WTC11 (cell line): Measurements from ENCODE around the gene RAB17. TPM values are rescaled to one million over a fixed set of nuclear protein-coding genes. Genes with fewer than 3 reads are reported as not detected.

Source experiments
- AR ChIP-seq: fragments of 250-450 bp; sonication (Bioruptor Pico); IDR thresholded peaks from 2 replicates; pipeline ENCODE4 v1.9.0; 2021; ENCODE audit warnings: mild to moderate bottlenecking
- ARID4B ChIP-seq: sonication (generic); formaldehyde crosslinking; IDR thresholded peaks from 2 replicates; pipeline ENCODE4 v1.8.0; 2023; ENCODE audit warnings: missing genetic modification reagents, mild to moderate bottlenecking, borderline replicate concordance
- CBFB ChIP-seq: sonication (generic); formaldehyde crosslinking; IDR thresholded peaks from 2 replicates; pipeline ENCODE4 v1.8.1; 2022; ENCODE audit warnings: mild to moderate bottlenecking, low read depth, missing genetic modification reagents
- CREB1 ChIP-seq: sonication (generic); formaldehyde crosslinking; IDR thresholded peaks from 2 replicates; pipeline ENCODE4 v1.8.0; 2023; ENCODE audit warnings: mild to moderate bottlenecking, missing genetic modification reagents
- ERG ChIP-seq: fragments of 250-450 bp; sonication (Bioruptor Pico); IDR thresholded peaks from 2 replicates; pipeline ENCODE4 v1.8.0; 2021; ENCODE audit warnings: mild to moderate bottlenecking
- FOXP4 ChIP-seq: sonication (generic); formaldehyde crosslinking; IDR thresholded peaks from 2 replicates; pipeline ENCODE4 v1.8.0; 2022; ENCODE audit warnings: mild to moderate bottlenecking, missing genetic modification reagents
- GRHL2 ChIP-seq: fragments of 250-450 bp; sonication (Bioruptor Pico); IDR thresholded peaks from 2 replicates; pipeline ENCODE4 v1.8.0; 2022; ENCODE audit warnings: mild to moderate bottlenecking, moderate library complexity; ENCODE audit not compliant: insufficient replicate concordance, severe bottlenecking
- MYBL2 ChIP-seq: sonication (generic); formaldehyde crosslinking; IDR thresholded peaks from 2 replicates; pipeline ENCODE4 v1.8.1; 2023; ENCODE audit warnings: mild to moderate bottlenecking, moderate library complexity, missing genetic modification reagents
- NFE2L1 ChIP-seq: sonication (generic); formaldehyde crosslinking; IDR thresholded peaks from 2 replicates; pipeline ENCODE4 v1.8.1; 2023; ENCODE audit warnings: missing genetic modification reagents
- NFYB ChIP-seq: sonication (generic); formaldehyde crosslinking; conservative IDR thresholded peaks from 2 replicates; pipeline ENCODE4 v1.8.0; 2022; ENCODE audit warnings: low read depth, missing genetic modification reagents
- OVOL2 ChIP-seq: fragments of 250-450 bp; sonication (Bioruptor Pico); IDR thresholded peaks from 2 replicates; pipeline ENCODE4 v1.9.0; 2021; ENCODE audit warnings: mild to moderate bottlenecking, borderline replicate concordance
- PRRX2 ChIP-seq: fragments of 250-450 bp; sonication (Bioruptor Pico); IDR thresholded peaks from 2 replicates; pipeline ENCODE4 v1.8.0; 2021; ENCODE audit warnings: mild to moderate bottlenecking
- SOX15 ChIP-seq: fragments of 250-450 bp; sonication (Bioruptor Pico); IDR thresholded peaks from 2 replicates; pipeline ENCODE4 v1.9.0; 2021; ENCODE audit warnings: mild to moderate bottlenecking
- TCF7 ChIP-seq: sonication (generic); formaldehyde crosslinking; IDR thresholded peaks from 2 replicates; pipeline ENCODE4 v1.8.0; 2022; ENCODE audit warnings: mild to moderate bottlenecking, low read depth, missing genetic modification reagents, moderate library complexity
- USF2 ChIP-seq: sonication (generic); formaldehyde crosslinking; IDR thresholded peaks from 2 replicates; pipeline ENCODE4 v1.8.1; 2023; ENCODE audit warnings: mild to moderate bottlenecking, missing genetic modification reagents, moderate library complexity
- ZBTB21 ChIP-seq: sonication (generic); formaldehyde crosslinking; IDR thresholded peaks from 2 replicates; pipeline ENCODE4 v1.8.1; 2023; ENCODE audit warnings: mild to moderate bottlenecking, missing genetic modification reagents, borderline replicate concordance
- ZNF317 ChIP-seq: sonication (generic); formaldehyde crosslinking; IDR thresholded peaks from 2 replicates; pipeline ENCODE4 v1.8.1; 2023; ENCODE audit warnings: low read depth, mild to moderate bottlenecking, moderate library complexity, missing genetic modification reagents, borderline replicate concordance
- ZNF425 ChIP-seq: fragments of 250-450 bp; sonication (Bioruptor Pico); conservative IDR thresholded peaks from 2 replicates; pipeline ENCODE4 v1.9.0; 2021; ENCODE audit warnings: mild to moderate bottlenecking
- ZNF532 ChIP-seq: fragments of 250-450 bp; sonication (Bioruptor Pico); IDR thresholded peaks from 2 replicates; pipeline ENCODE4 v1.9.0; 2021; ENCODE audit warnings: mild to moderate bottlenecking, borderline replicate concordance
- total RNA-seq: library from RNA; stranded (reverse); gene quantifications from 3 replicates; pipeline ENCODE4 v1.2.3, GENCODE V29; 2021

Gene RAB17
- total RNA-seq, 1 experiment from 2014 or later: 140 TPM

- TF ChIP-seq ARID4B (CRISPR knock-in tag) (peak; percentile 72; the same call in 1 of the 2 replicates), ZNF532 (no peak), TCF7 (CRISPR knock-in tag) (no peak), PRRX2 (CRISPR knock-in tag) (no peak), AR (no peak), ZNF317 (no peak), CBFB (CRISPR knock-in tag) (no peak), ERG (CRISPR knock-in tag) (no peak), FOXP4 (CRISPR knock-in tag) (peak; percentile 84; the same call in 1 of the 2 replicates), ZNF425 (CRISPR knock-in tag) (no peak), SOX15 (CRISPR knock-in tag) (no peak), GRHL2 (CRISPR knock-in tag) (no peak), NFE2L1 (CRISPR knock-in tag) (no peak), OVOL2 (no peak), ZBTB21 (CRISPR knock-in tag) (peak; percentile 59; the same call in 1 of the 2 replicates), MYBL2 (no peak), CREB1 (CRISPR knock-in tag) (no peak), NFYB (CRISPR knock-in tag) (no peak), USF2 (CRISPR knock-in tag) (no peak)
- TF ChIP-seq, all 79 proteins: peak for 10
These were observed 26.7 kb downstream of the RAB17 start (continued) for GRCh38 chr2:237563816-237564215.
